Measurements from ENCODE around the gene IFNAR1.

The IFNAR1 gene

DNA sequence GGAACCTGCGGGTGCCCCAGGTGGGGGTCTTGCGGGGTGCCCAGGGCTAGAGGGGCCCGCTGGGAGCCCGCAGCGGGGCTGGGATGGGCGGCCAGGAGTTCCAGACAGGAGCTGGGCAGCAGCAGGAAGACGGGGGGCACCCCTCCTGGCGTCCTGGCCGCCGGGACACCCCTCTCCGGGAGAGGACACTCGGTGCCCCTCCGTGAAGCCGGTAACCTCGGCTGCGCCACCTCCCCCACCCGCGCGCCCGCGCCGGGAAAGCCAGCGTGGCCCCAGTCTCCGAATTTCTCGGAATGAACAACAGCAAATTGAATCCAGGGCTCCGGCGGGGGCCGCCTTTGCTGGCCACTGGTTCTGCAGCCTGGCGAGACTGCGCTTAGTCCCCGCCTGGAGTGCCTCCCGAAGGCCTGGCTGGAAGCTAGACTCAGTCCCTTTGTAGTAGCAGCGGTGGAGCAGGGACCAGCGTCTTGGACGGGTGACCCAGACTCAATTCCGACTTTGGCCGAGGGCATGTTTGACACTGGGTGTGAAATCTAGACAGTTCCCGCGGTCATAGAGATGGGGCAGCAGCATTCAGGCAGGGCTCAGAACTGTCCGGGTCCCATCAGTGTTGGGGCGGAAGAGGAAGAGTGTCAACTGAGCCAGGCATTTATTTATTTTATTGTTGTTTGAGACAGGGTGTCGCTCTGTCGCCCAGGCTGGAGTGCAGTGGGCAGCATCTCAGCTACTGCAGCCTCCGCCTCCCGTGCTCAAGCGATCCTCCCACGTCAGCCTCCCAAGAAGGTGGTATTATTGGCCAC is 79.2 kb downstream of the IFNAR1 start:
- DNase-seq, result no peak

DNA sequence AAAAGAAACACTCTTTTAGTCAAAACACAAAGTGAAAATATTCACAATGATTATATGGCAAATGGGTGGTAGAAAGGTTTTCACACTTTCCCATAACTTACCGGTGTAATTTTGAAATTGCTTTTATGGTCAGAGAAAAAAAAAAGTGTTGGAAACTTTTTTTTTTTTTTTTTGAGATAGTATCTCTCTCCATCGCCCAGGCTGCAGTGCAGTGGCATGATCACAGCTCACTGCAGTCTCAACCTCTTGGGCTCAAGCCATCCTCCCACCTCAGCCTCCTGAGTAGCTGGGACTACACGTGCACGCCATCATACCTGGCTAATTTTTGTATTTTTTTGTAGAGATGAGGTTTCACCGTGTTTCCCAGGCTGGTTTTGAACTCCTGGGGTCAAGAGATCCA is 81.7 kb downstream of the IFNAR1 start:
- DNase-seq, result no peak
